ENCODE data around the gene ARMC10. TPM values are rescaled to one million over a fixed set of nuclear protein-coding genes. Genes with fewer than 3 reads are reported as not detected.
A peak's percentile ranks its signal among the peaks of the same experiment; 100 is the strongest.

The ARMC10 gene
- total RNA-seq, 1 donor from 2014 or later: 36.5 TPM

- peak; percentile 66 for TF ChIP-seq CTCF (conservative IDR thresholded peaks at IDR 0.05)
- Mint-ChIP-seq H3K27me3 (no peaks in the 10 kb centered on the region), H3K27ac (no peak overlapping the region), H3K4me1 (ENCODE audit: unreplicated experiment) (peaks cover 5% of the 10 kb centered on the region), H3K9me3 (peaks cover 8% of the 10 kb centered on the region), H3K36me3 (peaks cover 5% of the 10 kb centered on the region), H3K4me3 (no peak overlapping the region)
- DNase-seq (ENCODE audit: extremely low spot score, unreplicated experiment): no peak
Observed at GRCh38 chr7:103065667-103066066, 9.3 kb upstream of the ARMC10 start.

DNA sequence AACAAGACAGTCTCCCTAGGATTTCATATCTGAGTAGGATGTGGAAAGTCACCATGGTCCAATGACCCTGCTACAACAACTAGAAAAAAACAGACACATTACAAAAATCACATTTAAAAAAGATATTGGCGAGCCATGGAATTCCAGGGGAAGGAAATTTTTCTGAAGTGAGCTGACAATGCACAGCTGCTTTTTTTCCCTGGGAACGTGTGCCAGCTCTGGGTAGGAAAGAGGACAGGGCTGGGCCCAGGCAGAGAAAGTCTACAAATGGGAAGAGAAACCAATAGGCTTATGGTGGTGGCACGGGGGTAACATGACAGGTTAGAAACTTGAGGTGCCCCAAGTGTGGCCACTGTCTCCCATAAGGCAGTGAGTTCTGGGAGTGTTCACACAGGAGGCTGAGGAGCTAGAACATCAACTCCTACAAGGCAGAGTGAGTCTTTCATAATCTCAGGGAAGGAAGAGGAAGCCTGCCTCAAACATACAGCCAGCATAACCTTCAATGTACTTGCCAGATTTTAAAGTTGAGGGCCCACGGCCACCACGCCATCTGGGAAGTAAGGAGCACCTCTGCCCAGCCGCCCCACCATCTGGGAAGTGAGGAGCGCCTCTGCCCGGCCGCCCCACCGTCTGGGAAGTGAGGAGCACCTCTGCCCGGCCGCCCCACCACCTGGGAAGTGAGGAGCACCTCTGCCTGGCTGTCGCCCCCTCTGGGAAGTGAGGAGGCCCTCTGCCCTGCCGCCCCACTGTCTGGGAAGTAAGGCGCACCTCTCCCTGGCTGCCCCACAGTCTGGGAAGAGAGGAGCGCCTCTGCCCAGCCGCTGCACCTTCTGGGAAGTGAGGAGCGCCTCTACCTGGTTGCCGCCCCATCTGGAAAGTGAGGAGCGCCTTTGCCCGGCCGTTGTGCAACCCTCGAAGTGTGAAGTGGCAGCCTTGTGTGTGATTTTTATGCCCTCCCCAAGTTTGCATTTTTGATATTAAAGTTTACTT is 6.2 kb upstream of the ARMC10 start:
- Mint-ChIP-seq H3K27ac (no peak overlapping the region), H3K4me3 (no peak overlapping the region), H3K4me1 (ENCODE audit: unreplicated experiment) (peaks cover 1% of the 10 kb centered on the region), H3K9me3 (peaks cover 8% of the 10 kb centered on the region), H3K27me3 (no peaks in the 10 kb centered on the region), H3K36me3 (peaks cover 5% of the 10 kb centered on the region)
- no peak for TF ChIP-seq CTCF (conservative IDR thresholded peaks at IDR 0.05)
- no peak for DNase-seq (ENCODE audit: extremely low spot score, unreplicated experiment)

DNA sequence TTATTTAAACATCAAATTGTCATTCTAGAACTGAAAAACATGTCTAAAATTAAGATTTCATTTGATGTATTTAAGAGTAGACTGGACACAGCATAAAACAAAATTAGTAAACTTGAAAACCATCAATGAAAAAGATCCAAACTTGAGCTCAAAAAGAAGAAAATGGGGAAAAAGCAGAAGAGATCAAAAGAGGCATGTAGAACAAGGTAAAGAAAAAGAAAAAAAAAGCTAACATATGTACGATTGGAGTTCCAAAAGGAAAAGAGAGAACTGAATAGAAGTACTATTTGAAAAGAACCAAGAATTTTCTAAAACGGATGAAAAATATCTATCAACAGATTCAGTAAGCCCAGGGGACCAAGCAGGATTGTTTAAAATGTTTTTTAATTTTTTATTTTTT is 3.9 kb upstream of the ARMC10 start:
- peaks cover 8% of the 10 kb centered on the region for H3K9me3 Mint-ChIP-seq
- H3K27ac Mint-ChIP-seq: no peak overlapping the region
- H3K4me1 Mint-ChIP-seq (ENCODE audit: unreplicated experiment): peaks cover 16% of the 10 kb centered on the region
- H3K4me3 Mint-ChIP-seq: no peak overlapping the region
- H3K36me3 Mint-ChIP-seq: peaks cover 5% of the 10 kb centered on the region
- DNase-seq (ENCODE audit: extremely low spot score, unreplicated experiment): no peak
- no peak for TF ChIP-seq CTCF (conservative IDR thresholded peaks at IDR 0.05)
- H3K27me3 Mint-ChIP-seq: no peaks in the 10 kb centered on the region

DNA sequence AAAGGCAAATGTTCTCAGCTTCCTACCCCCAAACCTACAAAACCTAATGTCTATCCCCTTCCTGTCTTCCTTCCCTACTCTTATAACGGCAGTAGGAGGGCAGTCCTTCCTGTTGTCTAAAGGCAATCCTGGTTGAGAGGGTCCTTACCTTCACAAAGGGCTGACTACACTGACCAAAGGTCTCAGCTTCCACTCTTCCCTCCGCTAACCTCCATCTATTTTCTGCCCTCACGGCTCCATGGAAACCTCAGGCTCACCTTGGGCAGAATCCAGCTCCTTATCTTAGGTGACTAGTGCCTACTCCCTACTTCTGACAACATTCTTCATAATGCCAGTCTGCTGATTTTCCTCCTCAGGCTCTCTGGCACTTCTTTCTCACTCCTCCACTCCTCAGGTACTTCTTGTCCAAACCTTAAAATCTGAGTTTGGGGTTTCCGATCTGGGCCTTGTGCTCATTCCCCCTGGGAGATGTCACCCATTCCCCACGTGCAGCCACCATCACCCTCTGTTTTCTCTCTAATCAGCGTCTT is 886 bp upstream of the ARMC10 start:
- Mint-ChIP-seq H3K36me3 (no peaks in the 10 kb centered on the region), H3K4me3 (peak overlapping the region; percentile 95), H3K27me3 (no peaks in the 10 kb centered on the region), H3K27ac (peak overlapping the region; percentile 96), H3K9me3 (no peaks in the 10 kb centered on the region), H3K4me1 (ENCODE audit: unreplicated experiment) (peaks cover 19% of the 10 kb centered on the region)
- DNase-seq (ENCODE audit: extremely low spot score, unreplicated experiment): no peak
- no peak for TF ChIP-seq CTCF (conservative IDR thresholded peaks at IDR 0.05)

DNA sequence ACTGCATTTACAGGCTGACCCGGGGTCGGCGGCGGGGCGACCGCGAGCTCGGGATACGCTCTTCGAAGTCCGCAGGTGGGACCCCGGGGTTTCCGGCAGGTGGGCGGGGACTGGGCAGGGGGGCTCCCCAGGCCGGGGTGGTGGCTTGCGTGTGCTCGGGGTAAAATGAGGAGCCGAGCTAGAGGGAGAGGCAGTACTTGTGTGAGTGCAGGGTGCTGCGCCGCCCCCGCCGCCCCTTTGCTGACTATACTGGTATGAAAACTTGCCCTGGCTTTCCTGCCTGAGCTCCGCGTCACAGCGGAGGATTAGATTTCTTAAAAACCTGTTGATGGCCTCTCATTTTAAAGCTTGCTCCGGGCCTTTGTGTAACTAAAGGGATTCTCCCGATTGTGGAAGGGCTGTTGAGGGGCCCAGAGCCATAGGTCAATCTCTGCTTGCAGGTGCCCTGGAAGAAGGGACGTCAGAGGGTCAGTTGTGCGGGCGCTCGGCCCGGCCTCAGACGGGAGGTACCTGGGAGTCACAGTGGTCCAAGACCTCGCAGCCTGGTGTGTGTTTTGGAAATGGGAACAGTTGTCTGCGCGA is 488 bp downstream of the ARMC10 start:
- DNase-seq (ENCODE audit: extremely low spot score, unreplicated experiment): no peak
- Mint-ChIP-seq H3K4me3 (peak overlapping the region; percentile 97), H3K36me3 (no peaks in the 10 kb centered on the region), H3K9me3 (no peaks in the 10 kb centered on the region), H3K27ac (peak overlapping the region; percentile 95), H3K4me1 (ENCODE audit: unreplicated experiment) (peaks cover 19% of the 10 kb centered on the region), H3K27me3 (no peaks in the 10 kb centered on the region)
- TF ChIP-seq CTCF (conservative IDR thresholded peaks at IDR 0.05): peak; percentile 2

Measured in type B pancreatic cell (in vitro differentiated cells).